AG08396 (cell line): ENCODE measurements around the gene SORT1.

ENCODE experiments used
- DNase-seq: peaks from one replicate; pipeline ENCODE4 v3.0.0; 2012; ENCODE audit warnings: low spot score, mixed read lengths

The SORT1 gene

DNA sequence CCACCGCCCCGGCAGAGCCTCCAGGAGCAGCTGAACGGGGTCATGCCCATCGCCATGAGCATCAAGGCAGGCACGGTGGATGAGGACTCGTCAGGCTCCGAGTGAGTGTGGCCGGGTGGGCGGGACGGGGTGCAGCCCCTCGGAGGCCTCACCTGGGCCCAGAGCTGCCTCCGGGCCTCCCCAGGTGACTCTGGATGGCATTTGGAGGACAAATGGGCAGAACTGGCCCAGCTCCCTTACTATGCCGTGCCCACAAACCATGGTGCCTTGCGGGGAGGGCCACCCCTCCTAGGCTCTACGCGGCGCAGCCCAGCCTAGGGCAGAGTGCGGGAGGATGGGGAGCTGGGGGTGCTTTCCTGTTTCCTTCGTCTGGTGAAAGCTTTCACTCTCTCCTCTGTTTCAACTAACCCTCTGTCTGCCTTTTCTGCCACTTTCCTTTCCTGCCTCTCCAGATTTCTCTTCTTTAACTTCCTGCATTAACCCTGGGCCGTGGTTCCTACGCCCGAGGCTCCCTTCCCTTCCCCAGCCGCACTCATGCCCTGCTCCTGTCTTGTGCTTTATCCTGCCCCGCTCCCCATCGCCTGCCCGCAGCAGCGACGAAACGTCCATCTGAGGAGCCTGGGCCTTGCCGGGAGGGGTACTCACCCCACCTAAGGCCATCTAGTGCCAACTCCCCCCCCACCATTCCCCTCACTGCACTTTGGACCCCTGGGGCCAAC lies 124.0 kb downstream of the SORT1 start:
- no peak for DNase-seq

DNA sequence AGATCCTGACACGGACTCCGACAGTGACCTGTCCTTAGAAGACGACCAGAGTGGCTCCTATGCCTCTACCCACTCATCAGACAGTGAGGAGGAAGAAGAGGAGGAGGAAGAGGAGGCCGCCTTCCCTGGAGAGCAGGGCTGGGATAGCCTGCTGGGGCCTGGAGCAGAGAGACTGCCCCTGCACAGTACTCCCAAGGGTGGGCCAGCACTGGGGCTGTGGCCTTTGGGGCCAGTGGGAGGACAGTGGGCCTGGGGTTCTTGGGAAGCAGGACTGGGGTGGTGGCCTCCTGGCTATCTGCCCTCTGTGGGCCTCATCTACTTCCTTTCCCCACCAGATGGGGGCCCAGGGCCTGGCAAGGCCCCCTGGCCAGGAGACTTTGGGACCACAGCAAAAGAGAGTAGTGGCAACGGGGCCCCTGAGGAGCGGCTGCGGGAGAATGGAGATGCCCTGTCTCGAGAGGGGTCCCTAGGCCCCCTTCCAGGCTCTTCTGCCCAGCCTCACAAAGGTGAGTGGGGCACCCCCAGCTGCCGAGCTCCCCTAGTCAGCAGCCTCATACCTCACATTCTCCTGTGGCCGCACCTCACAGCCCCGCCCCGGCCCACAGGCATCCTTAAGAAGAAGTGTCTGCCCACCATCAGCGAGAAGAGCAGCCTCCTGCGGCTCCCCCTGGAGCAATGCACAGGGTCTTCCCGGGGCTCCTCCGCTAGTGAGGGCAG lies 124.7 kb downstream of the SORT1 start:
- no peak for DNase-seq

- no peak for DNase-seq
These were observed 125.5 kb downstream of the SORT1 start for GRCh38 chr1:109272021-109272799.

- no peak for DNase-seq
These were observed 126.3 kb downstream of the SORT1 start for GRCh38 chr1:109271458-109271857.

GRCh38 chr1:109270623-109271317 lies 126.9 kb downstream of the SORT1 start:
- DNase-seq = no peak

DNA sequence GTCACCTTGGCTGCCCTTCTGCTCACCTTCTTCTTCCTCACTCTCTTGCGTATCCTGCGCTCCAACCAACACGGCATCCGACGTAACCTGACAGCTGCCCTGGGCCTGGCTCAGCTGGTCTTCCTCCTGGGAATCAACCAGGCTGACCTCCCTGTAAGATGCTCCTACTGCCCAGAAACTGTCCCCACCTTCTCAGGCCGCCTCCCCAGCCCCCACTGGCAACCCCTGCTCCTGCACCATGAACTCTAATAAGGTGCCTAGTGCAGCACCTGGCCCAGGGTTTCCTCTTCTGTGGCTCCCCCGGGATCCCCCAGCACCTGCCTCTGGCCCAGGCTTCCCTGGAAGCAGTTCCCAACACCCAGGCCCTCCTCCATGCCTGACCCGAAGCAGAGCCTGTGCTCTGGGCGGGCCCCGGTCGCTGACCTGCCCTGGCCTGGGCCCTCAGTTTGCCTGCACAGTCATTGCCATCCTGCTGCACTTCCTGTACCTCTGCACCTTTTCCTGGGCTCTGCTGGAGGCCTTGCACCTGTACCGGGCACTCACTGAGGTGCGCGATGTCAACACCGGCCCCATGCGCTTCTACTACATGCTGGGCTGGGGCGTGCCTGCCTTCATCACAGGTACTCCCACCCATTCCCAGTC lies 127.6 kb downstream of the SORT1 start:
- no peak for DNase-seq

GRCh38 chr1:109269212-109269980 lies 128.3 kb downstream of the SORT1 start:
- DNase-seq = no peak

DNA sequence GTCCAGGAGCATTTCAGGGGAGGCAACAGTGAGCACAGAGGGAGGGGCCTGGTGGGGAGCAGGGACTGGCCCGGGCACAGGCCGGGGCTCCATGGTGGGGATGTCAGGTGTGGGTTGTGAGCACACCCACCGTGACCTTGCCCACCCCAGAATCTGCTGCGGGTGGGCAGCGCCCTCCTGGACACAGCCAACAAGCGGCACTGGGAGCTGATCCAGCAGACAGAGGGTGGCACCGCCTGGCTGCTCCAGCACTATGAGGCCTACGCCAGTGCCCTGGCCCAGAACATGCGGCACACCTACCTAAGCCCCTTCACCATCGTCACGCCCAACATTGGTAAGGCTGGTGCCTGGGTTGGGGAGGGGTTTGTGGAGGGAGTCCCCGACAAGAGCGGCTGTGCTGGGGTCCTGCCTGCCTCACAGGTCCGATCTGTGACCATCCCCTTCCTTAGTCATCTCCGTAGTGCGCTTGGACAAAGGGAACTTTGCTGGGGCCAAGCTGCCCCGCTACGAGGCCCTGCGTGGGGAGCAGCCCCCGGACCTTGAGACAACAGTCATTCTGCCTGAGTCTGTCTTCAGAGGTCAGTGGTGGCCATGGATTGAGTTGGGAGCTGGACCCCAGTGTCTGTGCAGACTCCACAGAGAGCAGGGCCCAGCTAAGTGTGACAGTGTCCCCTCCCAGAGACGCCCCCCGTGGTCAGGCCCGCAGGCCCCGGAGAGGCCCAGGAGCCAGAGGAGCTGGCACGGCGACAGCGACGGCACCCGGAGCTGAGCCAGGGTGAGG lies 129.1 kb downstream of the SORT1 start:
- no peak for DNase-seq

GRCh38 chr1:109267743-109268300 lies 129.9 kb downstream of the SORT1 start:
- DNase-seq = no peak

GRCh38 chr1:109266965-109267364 lies 130.8 kb downstream of the SORT1 start:
- DNase-seq = peak; percentile 74

- no peak for DNase-seq
These were observed 131.9 kb downstream of the SORT1 start for GRCh38 chr1:109265741-109266330.

GRCh38 chr1:109265016-109265415 lies 132.7 kb downstream of the SORT1 start:
- no peak for DNase-seq

GRCh38 chr1:109264379-109264755 lies 133.4 kb downstream of the SORT1 start:
- no peak for DNase-seq

GRCh38 chr1:109263597-109264378 lies 133.9 kb downstream of the SORT1 start:
- peak; percentile 91 for DNase-seq

- DNase-seq = no peak
These were observed 134.5 kb downstream of the SORT1 start for GRCh38 chr1:109263234-109263596.

GRCh38 chr1:109262231-109263055 lies 135.3 kb downstream of the SORT1 start:
- no peak for DNase-seq

GRCh38 chr1:109261578-109261977 lies 136.1 kb downstream of the SORT1 start:
- no peak for DNase-seq

DNA sequence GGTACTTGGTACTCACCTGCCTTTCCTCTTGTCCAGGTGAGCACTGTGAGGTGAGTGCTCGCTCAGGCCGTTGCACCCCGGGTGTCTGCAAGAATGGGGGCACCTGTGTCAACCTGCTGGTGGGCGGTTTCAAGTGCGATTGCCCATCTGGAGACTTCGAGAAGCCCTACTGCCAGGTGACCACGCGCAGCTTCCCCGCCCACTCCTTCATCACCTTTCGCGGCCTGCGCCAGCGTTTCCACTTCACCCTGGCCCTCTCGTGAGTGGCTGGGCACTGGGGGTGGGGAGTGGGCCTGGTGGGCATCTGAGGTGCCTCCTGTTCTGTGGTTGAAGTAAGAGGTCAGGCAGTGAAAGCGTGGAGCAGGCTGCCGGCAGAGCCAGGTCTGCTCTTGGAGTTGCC lies 136.7 kb downstream of the SORT1 start:
- no peak for DNase-seq
